Left lobe of liver (tissue), 2 donors: ENCODE results near the gene P2RX1. TPM values are rescaled to one million over a fixed set of nuclear protein-coding genes. Genes with fewer than 3 reads are reported as not detected.
A peak's percentile ranks its signal among the peaks of the same experiment; 100 is the strongest.

ENCODE experiments used
- ATAC-seq: fragments of 200-7000 bp; cut with Tn5 transposase; one replicate; pipeline ENCODE4 v1.9.1; 2020; ENCODE audit warnings: mild to moderate bottlenecking, moderate library complexity
- DNase-seq: peaks from one replicate; pipeline ENCODE4 v3.0.0-alpha.2; 2020; ENCODE audit warnings: low spot score
- total RNA-seq: library from RNA; stranded (reverse); gene quantifications from one replicate; pipeline ENCODE4 v1.2.1, GENCODE V29; 2021
- donor health status: DM: no; HTN: no; CAD: no; lungs with moderate emphysema.
- donor health status: DM: no; HTN: yes; CAD: no.

The P2RX1 gene
- total RNA-seq, 1 donor from 2014 or later: 0.13 TPM

GRCh38 chr17:3889325-3890012 is 26.8 kb downstream of the P2RX1 start:
- DNase-seq (no peak), ATAC-seq (no peak)

- ATAC-seq: no peak
- DNase-seq: no peak
Observed at GRCh38 chr17:3888343-3889171, 27.7 kb downstream of the P2RX1 start.

DNA sequence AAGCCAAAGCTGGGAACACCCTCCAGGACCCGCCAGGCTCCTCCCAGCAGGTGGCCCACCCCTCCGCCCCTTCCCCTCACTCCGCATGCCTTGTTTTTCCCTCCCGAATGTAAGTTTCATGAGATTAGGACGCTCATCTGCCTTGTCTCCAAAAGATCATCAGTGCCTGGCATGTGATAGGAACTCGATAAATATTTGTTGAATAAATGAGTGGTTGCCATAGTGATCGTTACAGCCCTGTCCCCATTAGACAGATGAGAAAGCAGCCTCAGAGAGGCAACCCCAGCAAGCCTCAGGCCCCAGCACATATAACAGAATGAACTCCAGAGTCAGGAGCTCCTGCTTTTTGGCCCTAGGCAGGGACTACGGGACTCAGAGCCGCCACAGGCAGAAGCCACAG is 28.5 kb downstream of the P2RX1 start:
- no peak for DNase-seq
- ATAC-seq: no peak

- no peak for ATAC-seq
- DNase-seq: no peak
Observed at GRCh38 chr17:3887394-3887793, 28.9 kb downstream of the P2RX1 start.

GRCh38 chr17:3886776-3887175 is 29.5 kb downstream of the P2RX1 start:
- DNase-seq: no peak

GRCh38 chr17:3885970-3886369 is 30.3 kb downstream of the P2RX1 start:
- DNase-seq (no peak), ATAC-seq (no peak)

More at GRCh38 chr17:3886776-3887175, 29.5 kb downstream of the P2RX1 start:
- ATAC-seq: peak; percentile 59

- DNase-seq: no peak
- ATAC-seq: no peak
Observed at GRCh38 chr17:3885271-3885670, 31.0 kb downstream of the P2RX1 start.

- ATAC-seq: no peak
- no peak for DNase-seq
Observed at GRCh38 chr17:3884188-3884587, 32.1 kb downstream of the P2RX1 start.

GRCh38 chr17:3882276-3882675 is 34.0 kb downstream of the P2RX1 start:
- DNase-seq (no peak), ATAC-seq (no peak)

- no peak for DNase-seq
- no peak for ATAC-seq
Observed at GRCh38 chr17:3880983-3881382, 35.3 kb downstream of the P2RX1 start.

DNA sequence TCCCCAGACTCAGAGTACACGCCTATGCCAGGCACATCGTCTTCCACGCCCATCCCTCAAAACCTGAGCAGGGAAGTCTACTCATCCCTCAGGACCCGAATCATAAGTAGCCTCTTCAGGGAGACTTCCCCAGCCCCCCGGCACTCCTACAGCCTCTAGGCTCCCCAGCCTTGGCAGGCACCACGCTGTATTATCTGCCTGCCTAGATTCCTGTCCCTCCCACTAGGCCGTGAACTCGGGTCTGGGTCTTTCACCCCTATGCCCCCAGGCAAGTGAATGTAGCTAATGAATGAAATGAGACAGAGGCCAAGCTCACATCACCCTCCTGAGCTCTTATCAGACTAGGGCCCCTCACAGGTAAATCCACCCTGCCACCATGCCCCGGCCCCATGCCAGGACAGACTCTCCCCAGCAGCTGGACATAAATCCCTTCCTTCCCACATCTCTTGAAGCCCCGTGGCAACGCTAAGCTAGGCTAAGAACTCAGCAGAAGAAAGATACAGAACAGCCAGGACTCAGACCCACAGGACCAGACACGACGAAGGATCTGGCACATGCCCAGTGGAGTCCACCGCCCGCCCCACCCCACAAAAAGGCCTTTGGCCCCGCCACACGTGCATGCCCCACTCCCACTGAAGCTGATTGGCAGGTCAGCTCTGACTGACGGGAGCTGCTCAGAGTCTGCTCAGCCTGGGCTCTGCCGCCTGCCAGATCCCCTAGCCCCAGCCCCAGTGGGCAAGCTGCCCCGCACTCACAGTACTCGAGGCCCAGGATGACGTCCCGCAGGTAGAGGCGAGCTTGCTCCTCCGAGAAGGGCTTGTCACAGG is 36.5 kb downstream of the P2RX1 start:
- ATAC-seq (no peak), DNase-seq (no peak)

DNA sequence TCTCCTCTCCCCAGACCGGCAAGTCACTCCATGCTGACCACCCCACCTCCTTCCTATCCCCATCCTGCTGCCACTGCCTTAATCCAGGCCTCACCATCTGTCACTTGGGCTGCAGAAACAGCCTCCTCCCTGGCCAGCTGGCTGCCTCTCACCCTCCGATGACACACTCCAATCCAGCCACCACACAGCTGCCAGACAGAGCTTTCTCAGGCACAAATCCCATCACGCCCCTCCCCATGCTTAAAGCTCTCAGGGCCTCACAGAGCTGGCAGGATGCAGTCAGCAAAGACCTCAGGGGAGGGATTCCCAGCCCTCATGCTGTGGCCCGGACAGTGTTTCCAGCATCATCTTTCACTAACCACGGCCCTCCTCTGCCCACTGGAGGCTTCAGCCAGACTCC is 37.1 kb downstream of the P2RX1 start:
- DNase-seq: no peak

GRCh38 chr17:3877220-3877619 is 39.0 kb downstream of the P2RX1 start:
- no peak for ATAC-seq
- DNase-seq: no peak

More for the DNA sequence above, 37.1 kb downstream of the P2RX1 start:
- no peak for ATAC-seq

DNA sequence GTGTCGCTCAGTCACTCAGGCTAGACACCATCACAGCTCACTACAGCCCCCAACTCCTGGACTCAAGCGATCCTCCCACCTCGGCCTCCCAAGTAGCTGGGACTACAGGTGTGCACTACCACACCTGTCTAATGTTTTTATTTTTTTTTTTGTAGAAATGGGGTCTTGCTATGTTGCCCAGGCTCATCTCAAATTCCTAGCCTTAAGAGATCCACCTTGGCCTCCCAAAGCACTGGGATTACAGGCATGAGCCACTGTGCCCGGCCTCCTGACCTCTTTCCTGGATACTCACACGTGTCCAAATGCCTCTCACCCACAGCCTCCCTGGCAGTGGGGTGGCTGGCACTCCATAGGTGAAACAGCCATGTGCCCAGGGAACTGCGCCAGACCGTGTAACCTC is 40.9 kb downstream of the P2RX1 start:
- no peak for ATAC-seq
- DNase-seq: no peak

- ATAC-seq: no peak
- no peak for DNase-seq
Observed at GRCh38 chr17:3873862-3874261, 42.4 kb downstream of the P2RX1 start.

- DNase-seq (no peak), ATAC-seq (peak; percentile 31)
Observed at GRCh38 chr17:3870871-3871306, 45.4 kb downstream of the P2RX1 start.

- ATAC-seq (no peak), DNase-seq (no peak)
Observed at GRCh38 chr17:3867606-3868005, 48.7 kb downstream of the P2RX1 start.

DNA sequence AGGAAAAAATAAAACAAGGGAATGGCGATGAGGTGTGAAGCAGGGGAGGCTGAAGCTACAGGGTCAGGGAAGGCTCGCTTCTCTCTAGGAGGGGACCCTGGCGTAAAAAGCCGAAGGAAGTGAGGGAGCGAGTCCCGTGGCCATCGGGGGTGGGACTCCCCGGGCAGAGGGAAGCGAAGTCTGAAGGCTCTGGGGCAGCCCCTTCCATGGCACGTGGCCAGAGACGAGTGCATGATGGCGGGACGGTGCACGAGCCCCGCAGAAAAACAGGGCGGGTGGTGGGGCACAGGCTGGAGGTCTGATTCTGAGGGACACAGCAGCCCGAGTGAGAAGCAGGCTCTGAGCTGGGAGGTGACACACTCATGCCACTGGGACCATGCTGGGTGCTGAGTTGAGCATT is 49.2 kb downstream of the P2RX1 start:
- ATAC-seq (no peak), DNase-seq (no peak)

DNA sequence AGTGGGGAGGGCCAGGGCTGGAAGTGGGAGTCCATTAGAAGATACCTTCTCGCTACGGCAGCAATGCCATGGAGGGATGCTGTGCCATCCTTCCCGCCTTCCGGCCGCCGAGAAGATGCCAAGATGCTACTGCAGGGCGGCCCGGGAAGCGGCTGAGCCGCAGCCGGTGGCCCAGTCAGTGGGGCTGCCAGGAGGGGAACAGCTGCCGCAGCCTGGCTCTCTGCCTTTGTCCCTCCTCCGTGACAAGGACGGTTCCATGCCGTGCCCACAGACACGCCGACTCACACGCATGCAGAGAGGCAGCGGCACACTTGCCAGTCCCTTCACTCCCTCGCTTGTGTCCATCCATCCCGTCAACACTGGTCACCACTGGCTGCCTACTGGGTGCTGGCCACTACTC is 50.0 kb downstream of the P2RX1 start:
- DNase-seq: no peak
- ATAC-seq: no peak

- DNase-seq (no peak), ATAC-seq (no peak)
Observed at GRCh38 chr17:3865176-3865575, 51.1 kb downstream of the P2RX1 start.

DNA sequence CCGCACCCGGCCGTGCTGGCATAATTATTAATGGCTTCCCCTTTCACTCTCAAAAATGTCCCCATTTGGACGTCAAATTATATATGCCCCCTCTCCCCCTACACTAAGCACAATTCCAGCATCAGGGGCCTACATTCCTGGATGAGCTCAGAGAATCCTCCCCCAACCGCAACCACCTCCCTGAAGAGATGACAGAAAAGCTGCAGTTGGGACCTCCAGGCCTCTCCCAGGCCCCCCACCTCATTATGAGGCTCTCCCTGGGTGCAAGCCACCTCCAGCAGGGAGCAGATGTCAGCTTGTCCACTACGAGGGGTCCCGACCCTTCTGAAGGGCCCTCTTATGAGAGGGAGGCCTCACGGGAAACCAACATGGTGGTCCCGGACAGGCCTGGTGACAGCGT is 51.7 kb downstream of the P2RX1 start:
- ATAC-seq (no peak), DNase-seq (no peak)
